ENCODE measurements around the gene STBD1.
"Not testable (repeated sequence)": the region's sequence is repeated elsewhere in the genome, so short reads cannot be mapped to it uniquely, and the experiment has no call there.

The STBD1 gene

DNA sequence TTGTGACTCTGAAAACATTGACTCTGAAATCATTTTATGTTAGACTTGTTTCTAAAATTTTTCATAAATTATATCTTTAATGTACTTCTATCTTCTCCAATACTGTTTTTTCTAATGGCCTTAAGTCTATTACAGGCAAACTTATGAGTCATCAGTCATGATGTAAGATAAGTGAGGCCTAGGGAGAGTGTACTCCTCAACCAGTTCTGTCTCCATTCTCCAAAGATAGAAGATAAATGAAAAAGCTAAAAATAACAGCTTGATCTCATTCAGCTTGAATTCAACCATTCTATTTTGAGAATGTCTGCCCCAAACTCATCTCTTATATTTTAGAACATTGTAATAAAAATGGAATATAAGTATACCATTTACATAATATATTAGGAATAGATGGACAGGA lies 34.5 kb downstream of the STBD1 start:
- H3K4me3 ChIP-seq (ENCODE audit: low read depth, low read length): no peak overlapping the region
- DNase-seq (ENCODE audit: low read depth): no peak
- TF ChIP-seq, protein P1, sequence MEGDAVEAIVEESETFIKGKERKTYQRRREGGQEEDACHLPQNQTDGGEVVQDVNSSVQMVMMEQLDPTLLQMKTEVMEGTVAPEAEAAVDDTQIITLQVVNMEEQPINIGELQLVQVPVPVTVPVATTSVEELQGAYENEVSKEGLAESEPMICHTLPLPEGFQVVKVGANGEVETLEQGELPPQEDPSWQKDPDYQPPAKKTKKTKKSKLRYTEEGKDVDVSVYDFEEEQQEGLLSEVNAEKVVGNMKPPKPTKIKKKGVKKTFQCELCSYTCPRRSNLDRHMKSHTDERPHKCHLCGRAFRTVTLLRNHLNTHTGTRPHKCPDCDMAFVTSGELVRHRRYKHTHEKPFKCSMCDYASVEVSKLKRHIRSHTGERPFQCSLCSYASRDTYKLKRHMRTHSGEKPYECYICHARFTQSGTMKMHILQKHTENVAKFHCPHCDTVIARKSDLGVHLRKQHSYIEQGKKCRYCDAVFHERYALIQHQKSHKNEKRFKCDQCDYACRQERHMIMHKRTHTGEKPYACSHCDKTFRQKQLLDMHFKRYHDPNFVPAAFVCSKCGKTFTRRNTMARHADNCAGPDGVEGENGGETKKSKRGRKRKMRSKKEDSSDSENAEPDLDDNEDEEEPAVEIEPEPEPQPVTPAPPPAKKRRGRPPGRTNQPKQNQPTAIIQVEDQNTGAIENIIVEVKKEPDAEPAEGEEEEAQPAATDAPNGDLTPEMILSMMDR (IDR thresholded peaks at IDR 0.05; ENCODE audit: control insufficient read depth, extremely low read depth, insufficient read depth): no peak

DNA sequence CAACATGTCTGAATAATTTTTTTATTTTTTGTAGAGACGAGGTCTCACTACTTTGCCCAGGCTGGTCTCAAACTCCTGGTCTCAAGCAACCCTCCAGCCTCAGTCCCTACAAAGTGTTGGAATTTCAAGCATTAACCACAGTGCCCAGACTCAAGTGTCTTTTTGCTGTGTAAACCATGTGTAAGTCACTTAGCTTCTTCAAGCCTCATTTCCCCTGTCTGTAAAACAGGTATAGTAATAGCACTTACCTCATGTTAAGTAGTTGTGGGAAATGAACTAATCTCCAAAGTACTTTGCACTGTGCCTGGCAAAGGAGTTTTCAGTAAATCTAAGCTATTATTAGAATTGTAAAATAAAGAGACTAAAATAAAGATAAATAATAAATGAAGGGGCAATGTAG lies 35.7 kb downstream of the STBD1 start:
- TF ChIP-seq, protein P1 (IDR thresholded peaks at IDR 0.05; ENCODE audit: control insufficient read depth, extremely low read depth, insufficient read depth): no peak
- H3K4me3 ChIP-seq (ENCODE audit: low read depth, low read length): no peak overlapping the region
- DNase-seq (ENCODE audit: low read depth): no peak

DNA sequence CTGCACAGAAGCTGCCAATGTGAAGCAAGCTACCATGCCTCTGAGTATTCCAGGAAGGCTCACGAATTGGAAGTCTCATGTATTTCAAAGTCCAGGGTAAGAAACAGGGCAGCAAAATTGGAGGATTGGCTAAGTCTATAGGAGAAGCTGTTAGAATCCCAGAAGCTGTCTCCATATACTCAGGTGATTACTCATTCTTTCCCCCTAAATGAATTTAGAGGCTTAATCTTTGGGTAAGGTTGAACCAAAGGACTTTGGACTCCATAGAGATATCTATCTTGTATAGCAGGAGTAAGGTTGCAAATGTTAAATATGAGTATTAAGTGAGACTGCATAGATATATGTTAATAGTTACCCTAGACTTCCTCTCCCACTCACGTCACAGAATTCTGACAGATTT lies 36.3 kb downstream of the STBD1 start:
- TF ChIP-seq, protein P1 (IDR thresholded peaks at IDR 0.05; ENCODE audit: control insufficient read depth, extremely low read depth, insufficient read depth): no peak
- no peak for DNase-seq (ENCODE audit: low read depth)
- no peak overlapping the region for H3K4me3 ChIP-seq (ENCODE audit: low read depth, low read length)

DNA sequence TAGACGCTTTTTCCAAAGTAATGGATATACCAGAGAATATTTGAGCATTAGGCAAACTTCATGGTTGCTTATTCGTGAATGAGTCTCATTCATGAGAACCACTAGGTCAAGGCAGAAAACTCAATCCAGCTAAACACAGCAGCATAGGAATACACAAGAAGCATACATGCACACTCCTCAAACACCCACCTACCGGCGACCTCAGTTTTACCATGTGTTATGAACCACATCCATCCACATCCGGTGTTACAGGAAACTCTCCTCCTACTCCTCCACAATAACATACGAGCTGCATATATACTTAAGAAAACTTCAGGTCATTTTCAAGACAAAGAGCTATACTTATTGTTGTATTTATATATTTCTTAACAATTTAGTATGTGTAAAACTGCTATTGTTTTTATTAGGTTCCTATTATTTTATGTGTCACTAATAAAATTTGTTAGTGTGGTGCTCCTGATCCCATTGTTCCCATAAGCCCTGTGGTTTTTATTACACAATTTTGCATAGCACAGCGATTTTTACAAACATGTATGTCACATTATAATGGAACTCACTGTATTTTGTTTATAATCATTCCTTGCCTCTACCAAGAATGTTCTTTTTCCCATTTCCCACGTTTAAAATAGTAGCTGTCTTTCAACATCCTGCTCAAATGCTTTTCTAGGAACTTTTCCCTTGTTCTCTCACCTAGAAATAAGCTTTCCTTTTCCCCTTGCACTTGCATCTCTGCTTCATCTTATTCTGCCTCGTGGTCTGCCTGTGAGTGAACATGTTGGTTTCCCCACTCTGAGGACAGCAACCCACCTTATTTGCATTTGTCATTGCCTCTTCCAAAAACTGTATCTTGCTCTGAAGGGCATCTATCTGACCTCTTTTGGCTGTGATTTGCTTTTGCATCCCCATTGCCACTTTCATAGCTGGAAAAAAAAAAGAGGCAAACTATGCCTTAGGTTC lies 48.3 kb downstream of the STBD1 start:
- H3K4me3 ChIP-seq (ENCODE audit: low read depth, low read length): no peak overlapping the region
- TF ChIP-seq, protein P1 (IDR thresholded peaks at IDR 0.05; ENCODE audit: control insufficient read depth, extremely low read depth, insufficient read depth): no peak
- no peak for DNase-seq (ENCODE audit: low read depth)

DNA sequence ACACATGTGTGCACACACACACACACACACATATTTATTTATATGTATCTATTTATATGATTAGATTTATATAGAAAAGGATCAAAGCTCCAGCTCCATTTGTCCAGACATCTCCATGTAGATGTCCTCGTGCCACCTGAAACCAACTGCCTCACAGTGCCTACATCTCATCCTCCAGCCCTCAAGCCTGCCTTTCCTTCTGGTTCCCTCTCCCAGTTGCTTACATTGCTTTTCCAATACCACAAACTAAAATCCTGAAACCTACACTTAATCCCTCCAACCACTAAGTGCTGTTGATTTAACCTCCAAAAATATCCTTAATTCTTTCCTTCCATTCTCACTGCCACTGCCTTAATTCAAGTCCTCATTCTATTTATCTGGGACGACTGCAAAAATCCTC lies 51.4 kb downstream of the STBD1 start:
- DNase-seq (ENCODE audit: low read depth): no peak
- H3K4me3 ChIP-seq (ENCODE audit: low read depth, low read length): no peak overlapping the region
- TF ChIP-seq, protein P1 (IDR thresholded peaks at IDR 0.05; ENCODE audit: control insufficient read depth, extremely low read depth, insufficient read depth): no peak

DNA sequence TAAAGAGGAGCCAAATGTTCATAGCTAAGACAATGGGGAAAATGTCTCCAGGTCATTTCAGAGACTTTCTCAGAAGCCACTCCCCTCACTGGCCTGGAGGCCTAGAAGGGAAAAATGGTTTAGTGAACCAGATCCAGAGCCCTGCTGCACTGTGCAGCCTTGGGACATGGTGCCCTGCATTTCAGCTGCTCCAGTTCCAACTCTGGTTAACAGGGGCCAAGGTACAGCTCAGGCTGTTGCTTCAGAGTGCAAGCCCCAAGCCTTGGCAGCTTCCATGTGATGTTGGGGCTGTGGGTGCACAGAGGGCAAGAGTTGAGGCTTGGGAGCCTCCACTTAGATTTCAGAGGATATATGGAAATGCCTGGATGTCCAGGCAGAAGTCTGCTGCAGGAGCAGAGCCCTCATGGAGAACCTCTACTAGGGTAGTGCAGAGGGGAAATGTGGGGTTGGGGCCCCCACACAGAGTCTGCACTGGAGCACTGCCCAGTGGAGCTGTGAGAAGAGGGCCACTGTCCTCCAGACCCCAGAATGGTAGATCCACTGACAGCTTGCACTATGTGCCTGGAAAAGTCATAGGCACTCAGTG lies 53.4 kb downstream of the STBD1 start:
- not testable (repeated sequence) for H3K4me3 ChIP-seq (ENCODE audit: low read depth, low read length); DNase-seq (ENCODE audit: low read depth)

Measured in LNCaP clone FGC (cell line).